Left lung (tissue), 10 donors: ENCODE results near the gene WRAP73. TPM values are rescaled to one million over a fixed set of nuclear protein-coding genes. Genes with fewer than 3 reads are reported as not detected.

ENCODE experiments used
- ATAC-seq: fragments of 200-7000 bp; cut with Tn5 transposase; one replicate; pipeline ENCODE4 v1.9.1; 2020; ENCODE audit warnings: moderate library complexity
- DNase-seq, 4 donors: peaks; one replicate each; pipeline ENCODE4 v3.0.0-alpha.2; 2013 to 2020
- H3K27ac ChIP-seq, 2 donors: fragments of 200-600 bp; sonication (generic) in 1 of 2; one replicate each; pipeline versions ENCODE4 v1.5.0 to v1.8.0; 2020 to 2021
- H3K27me3 ChIP-seq, 2 donors: fragments of 200-600 bp; sonication (generic) in 1 of 2; one replicate each; pipeline versions ENCODE4 v1.5.0 to v1.8.0; 2020 to 2021
- H3K36me3 ChIP-seq, 2 donors: fragments of 200-600 bp; sonication (generic) in 1 of 2; one replicate each; pipeline versions ENCODE4 v1.5.0 to v1.8.0; 2020 to 2021
- H3K4me1 ChIP-seq, 2 donors: fragments of 200-600 bp; one replicate each; pipeline ENCODE4 v1.8.0; 2021
- H3K4me3 ChIP-seq, 2 donors: fragments of 200-600 bp; sonication (generic) in 1 of 2; one replicate each; pipeline versions ENCODE4 v1.5.0 to v1.8.0; 2020 to 2021; ENCODE audit warnings: mild to moderate bottlenecking in 1 of 2
- H3K9me3 ChIP-seq, 2 donors: fragments of 200-600 bp; sonication (generic) in 1 of 2; one replicate each; pipeline versions ENCODE4 v1.5.0 to v1.8.0; 2020 to 2021
- intact Hi-C, 2 donors: fragments of 100-400 bp; cut with DNase I; formaldehyde crosslinking; loops; one replicate each; pipeline versions ENCODE4 v1.11.2 to v1.14.2; 2022
- polyA plus RNA-seq, 6 donors: library from polyadenylated mRNA; unstranded; fragments of 120-200 nt; gene quantifications; one replicate each; pipeline ENCODE4 v1.2.1, GENCODE V29; 2013; ENCODE audit not compliant: insufficient read length in 6 of 6
- total RNA-seq, 2 donors: library from RNA; stranded (reverse); fragmentation: NEBNext Ultra II Directional; extraction: Animal tissue kit (Norgen Biotek cat#: 25700); gene quantifications; one replicate each; pipeline ENCODE4 v1.2.1, GENCODE V29; 2021
- TF ChIP-seq, protein P1 (sequence below), 2 donors: fragments of 200-600 bp; sonication (generic) in 1 of 2; IDR thresholded peaks; one replicate each; pipeline versions ENCODE4 v1.5.0 to v1.8.0; 2021; ENCODE audit warnings: antibody characterized with exemption in 2 of 2
- donor health status: DM: no; HTN: yes; CAD: no.
- donor health status: DM: no; HTN: no; CAD: no.

WRAP73 gene
- total and polyA plus RNA-seq, 8 donors = 14.3 to 23.1 (median 16.0) TPM

DNA sequence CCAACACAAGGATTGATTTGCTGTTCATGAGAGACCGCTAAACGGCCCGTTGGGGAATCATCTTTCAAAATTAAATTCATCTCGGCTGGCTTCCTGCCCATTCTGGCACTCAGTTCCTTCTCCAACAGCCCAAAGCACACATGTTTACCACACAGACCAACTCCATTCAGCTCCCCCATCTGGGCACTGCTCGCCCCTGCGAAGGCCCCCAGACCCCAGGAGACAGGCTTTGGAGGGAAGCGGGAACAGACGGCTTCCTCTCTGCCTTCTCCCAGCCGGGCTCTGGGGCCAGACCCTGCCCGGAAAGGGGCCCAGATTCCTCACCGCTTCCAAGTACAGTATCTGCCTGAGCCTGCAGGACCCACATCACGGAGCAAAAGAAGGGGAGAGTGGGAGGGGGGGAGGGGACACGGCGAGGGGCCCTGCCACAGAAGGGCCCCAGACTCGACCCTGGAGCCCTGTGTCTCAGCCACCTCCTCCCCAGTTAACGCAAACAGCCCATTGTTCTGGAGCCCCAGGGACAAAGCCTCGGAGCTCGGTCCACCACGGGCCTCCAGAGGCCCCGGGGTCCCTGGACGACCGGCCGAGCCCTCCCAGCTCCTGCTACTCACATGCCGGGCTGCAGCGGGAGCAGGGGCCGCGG lies 39.3 kb downstream of the WRAP73 start:
- H3K27me3 ChIP-seq = peaks cover 0 to 38% of the 10 kb centered on the region in 2 donors
- no peak overlapping the region for H3K27ac ChIP-seq
- TF ChIP-seq, protein P1, sequence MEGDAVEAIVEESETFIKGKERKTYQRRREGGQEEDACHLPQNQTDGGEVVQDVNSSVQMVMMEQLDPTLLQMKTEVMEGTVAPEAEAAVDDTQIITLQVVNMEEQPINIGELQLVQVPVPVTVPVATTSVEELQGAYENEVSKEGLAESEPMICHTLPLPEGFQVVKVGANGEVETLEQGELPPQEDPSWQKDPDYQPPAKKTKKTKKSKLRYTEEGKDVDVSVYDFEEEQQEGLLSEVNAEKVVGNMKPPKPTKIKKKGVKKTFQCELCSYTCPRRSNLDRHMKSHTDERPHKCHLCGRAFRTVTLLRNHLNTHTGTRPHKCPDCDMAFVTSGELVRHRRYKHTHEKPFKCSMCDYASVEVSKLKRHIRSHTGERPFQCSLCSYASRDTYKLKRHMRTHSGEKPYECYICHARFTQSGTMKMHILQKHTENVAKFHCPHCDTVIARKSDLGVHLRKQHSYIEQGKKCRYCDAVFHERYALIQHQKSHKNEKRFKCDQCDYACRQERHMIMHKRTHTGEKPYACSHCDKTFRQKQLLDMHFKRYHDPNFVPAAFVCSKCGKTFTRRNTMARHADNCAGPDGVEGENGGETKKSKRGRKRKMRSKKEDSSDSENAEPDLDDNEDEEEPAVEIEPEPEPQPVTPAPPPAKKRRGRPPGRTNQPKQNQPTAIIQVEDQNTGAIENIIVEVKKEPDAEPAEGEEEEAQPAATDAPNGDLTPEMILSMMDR (IDR thresholded peaks at IDR 0.05) = no peak
- DNase-seq (peak in 2 of 4 donors; percentile 84 to 85), ATAC-seq (no peak)
- no peaks in the 10 kb centered on the region for H3K9me3 ChIP-seq
- peaks cover 27 to 59% of the 10 kb centered on the region in 2 donors for H3K4me1 ChIP-seq
- H3K36me3 ChIP-seq = no peaks in the 10 kb centered on the region
- H3K4me3 ChIP-seq = peak overlapping the region; percentile 50 to 57
- intact Hi-C loops = no loop called here

DNA sequence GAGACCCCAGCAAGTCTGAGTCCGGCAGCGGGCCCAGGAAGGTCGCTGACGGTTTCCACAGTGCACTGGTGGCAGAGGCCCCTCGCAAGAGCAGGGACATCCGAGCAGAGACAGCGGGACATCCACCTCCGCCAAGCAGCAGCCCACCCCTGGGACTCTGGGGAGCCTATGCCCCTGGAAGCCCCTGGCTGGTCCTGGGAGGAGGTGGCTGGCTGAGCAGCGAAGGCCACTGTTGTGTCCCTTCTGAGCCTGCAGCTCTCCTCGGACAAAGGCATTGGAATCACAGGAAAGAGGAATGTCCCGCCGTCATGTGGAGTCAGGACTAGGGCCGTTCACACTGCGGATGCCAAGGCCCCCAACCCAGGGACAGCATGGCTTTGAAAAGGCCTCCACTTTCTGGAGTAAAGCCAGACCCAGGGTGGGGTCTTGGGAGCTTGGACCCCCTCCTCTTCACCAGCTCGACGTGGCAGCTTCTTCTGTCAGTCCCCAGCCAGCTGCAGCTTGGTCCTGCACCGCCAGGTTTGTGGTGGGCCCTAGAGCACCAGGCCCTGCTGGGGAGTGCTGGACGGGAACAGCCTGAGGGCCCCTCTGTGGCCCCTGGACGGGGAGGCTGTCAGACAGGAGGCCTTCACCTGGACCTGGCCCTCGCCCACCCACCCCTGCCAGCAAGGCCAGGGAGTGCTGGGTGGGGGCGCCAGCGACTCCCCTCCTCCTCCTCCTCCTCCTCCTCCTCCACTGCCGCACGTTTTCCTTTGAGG lies 40.0 kb downstream of the WRAP73 start:
- peak overlapping the region; percentile 50 to 57 for H3K4me3 ChIP-seq
- peaks cover 27 to 52% of the 10 kb centered on the region in 2 donors for H3K4me1 ChIP-seq
- no peaks in the 10 kb centered on the region for H3K9me3 ChIP-seq
- DNase-seq (no peak), ATAC-seq (no peak)
- intact Hi-C loops = no loop called here
- peaks cover 0 to 38% of the 10 kb centered on the region in 2 donors for H3K27me3 ChIP-seq
- no peaks in the 10 kb centered on the region for H3K36me3 ChIP-seq
- no peak overlapping the region for H3K27ac ChIP-seq
- TF ChIP-seq, protein P1 (IDR thresholded peaks at IDR 0.05) = no peak

DNA sequence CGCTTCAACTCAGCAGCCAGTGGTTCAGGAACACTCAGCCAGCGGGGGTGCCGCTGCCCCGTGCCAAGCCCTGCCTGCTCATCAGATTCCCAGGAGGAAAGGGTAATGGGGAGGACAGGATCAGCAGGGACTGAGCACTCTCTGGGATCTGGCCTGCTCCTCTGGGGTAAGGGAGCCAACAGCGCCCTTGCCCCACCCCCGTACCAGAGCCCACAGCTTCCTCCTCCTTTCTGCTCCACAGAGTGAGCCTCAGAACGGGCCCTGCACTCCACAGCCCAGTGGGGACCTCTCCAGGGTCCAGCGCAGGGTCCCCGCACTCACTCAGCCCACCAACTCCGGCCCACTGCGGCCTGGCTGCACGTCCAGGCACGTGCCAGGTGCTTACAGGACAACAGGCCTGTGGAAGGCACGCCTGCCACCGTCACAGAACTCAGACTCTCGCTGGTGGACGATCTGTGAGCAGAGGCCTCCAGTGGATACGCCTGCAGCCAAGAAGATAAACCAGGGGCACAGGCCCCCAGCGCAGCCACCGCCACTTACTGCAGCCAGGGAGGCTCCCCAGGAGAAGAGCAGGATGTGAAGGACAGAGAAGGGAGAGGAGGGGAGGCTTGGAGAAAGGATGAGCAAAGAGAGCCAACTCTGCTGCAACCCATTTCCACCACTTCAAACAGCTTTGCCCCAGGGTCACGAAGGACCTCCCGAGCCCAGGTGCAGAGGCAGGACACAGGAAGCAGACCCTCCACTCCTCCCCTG lies 40.7 kb downstream of the WRAP73 start:
- TF ChIP-seq, protein P1 (IDR thresholded peaks at IDR 0.05) = no peak
- Histone ChIP-seq H3K9me3 (no peaks in the 10 kb centered on the region), H3K4me3 (no peak overlapping the region), H3K27ac (no peak overlapping the region), H3K27me3 (peaks cover 0 to 38% of the 10 kb centered on the region in 2 donors), H3K36me3 (no peaks in the 10 kb centered on the region), H3K4me1 (peaks cover 27 to 44% of the 10 kb centered on the region in 2 donors)
- ATAC-seq (peak; percentile 2), DNase-seq (no peak)
- intact Hi-C loops = no loop called here

DNA sequence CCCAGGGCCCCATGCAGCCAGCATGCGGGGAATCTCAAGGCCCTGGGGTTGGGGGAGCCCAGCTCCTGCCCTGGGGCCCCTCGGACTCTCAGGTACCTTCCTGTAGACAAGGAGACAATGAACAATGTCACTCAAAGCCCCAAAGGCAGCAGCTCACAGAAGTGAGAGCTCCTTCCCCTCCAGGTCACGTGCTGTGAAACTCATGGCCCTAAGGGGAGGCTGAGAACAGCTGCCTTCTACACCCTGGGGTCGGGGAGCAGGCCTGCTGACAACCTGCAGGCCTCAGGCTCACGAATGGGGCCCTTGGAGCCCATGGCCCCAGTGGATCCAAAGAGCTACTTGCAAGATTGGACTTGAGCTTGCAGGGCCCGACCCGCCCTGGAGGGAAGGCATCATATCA lies 41.7 kb downstream of the WRAP73 start:
- H3K27ac ChIP-seq = no peak overlapping the region
- H3K36me3 ChIP-seq = no peaks in the 10 kb centered on the region
- peaks cover 0 to 38% of the 10 kb centered on the region in 2 donors for H3K27me3 ChIP-seq
- H3K9me3 ChIP-seq = no peaks in the 10 kb centered on the region
- TF ChIP-seq, protein P1 (IDR thresholded peaks at IDR 0.05) = no peak
- H3K4me1 ChIP-seq = peaks cover 21 to 43% of the 10 kb centered on the region in 2 donors
- DNase-seq = no peak
- ATAC-seq = no peak
- intact Hi-C loops = no loop called here
- H3K4me3 ChIP-seq = no peak overlapping the region

DNA sequence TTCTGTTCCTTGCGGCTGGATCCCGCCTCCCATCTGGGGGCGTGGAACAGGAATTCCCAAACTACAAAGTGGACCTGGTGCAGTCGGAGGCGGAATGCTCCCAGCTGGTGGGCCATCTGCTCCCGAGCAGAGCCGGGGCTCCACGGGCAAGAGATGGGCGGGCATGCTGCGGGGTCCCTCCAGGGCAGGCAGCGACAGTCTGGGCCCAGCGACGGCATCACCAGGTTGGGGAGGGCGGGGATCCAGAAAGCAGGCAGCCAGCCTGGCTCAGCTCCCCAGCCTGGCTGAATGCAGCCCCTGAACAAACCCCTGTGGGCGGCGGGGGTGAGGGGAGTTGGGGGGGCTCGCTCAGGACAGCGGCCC lies 42.2 kb downstream of the WRAP73 start:
- Histone ChIP-seq H3K27ac (no peak overlapping the region), H3K27me3 (peaks cover 0 to 37% of the 10 kb centered on the region in 2 donors), H3K36me3 (no peaks in the 10 kb centered on the region), H3K4me1 (peaks cover 17 to 43% of the 10 kb centered on the region in 2 donors), H3K4me3 (no peak overlapping the region), H3K9me3 (no peaks in the 10 kb centered on the region)
- ATAC-seq (no peak), DNase-seq (no peak)
- intact Hi-C loops = no loop called here
- TF ChIP-seq, protein P1 (IDR thresholded peaks at IDR 0.05) = no peak
